Trophoblast cell (in vitro differentiated cells and primary cell): Measurements from ENCODE around the gene ILRUN.

Source experiments
- DNase-seq, 2 donors: peaks; one replicate each; pipeline ENCODE4 v3.0.0-alpha.2; 2016
- H2AFZ ChIP-seq: 2 replicates; pipeline ENCODE4 v1.6.1; 2013; ENCODE audit warnings: low read length, moderate library complexity, mild to moderate bottlenecking; ENCODE audit not compliant: insufficient read depth, poor library complexity
- H2AK5ac ChIP-seq: 2 replicates; pipeline ENCODE4 v1.6.1; 2013; ENCODE audit warnings: mild to moderate bottlenecking, low read length
- H2BK120ac ChIP-seq: 2 replicates; pipeline ENCODE4 v1.6.1; 2013; ENCODE audit warnings: low read length, mild to moderate bottlenecking, moderate library complexity; ENCODE audit not compliant: insufficient read depth, poor library complexity
- H2BK12ac ChIP-seq: 2 replicates; pipeline ENCODE4 v1.6.1; 2013; ENCODE audit warnings: mild to moderate bottlenecking, low read length, moderate library complexity
- H2BK5ac ChIP-seq: 2 replicates; pipeline ENCODE4 v1.6.1; 2013; ENCODE audit warnings: low read length, low read depth, moderate library complexity, mild to moderate bottlenecking; ENCODE audit not compliant: poor library complexity
- H3K14ac ChIP-seq: 2 replicates; pipeline ENCODE4 v1.6.1; 2013; ENCODE audit warnings: mild to moderate bottlenecking, low read length
- H3K18ac ChIP-seq: 2 replicates; pipeline ENCODE4 v1.6.1; 2013; ENCODE audit warnings: mild to moderate bottlenecking, low read length
- H3K23ac ChIP-seq: 2 replicates; pipeline ENCODE4 v1.6.1; 2013; ENCODE audit warnings: low read length
- H3K27ac ChIP-seq: 2 replicates; pipeline ENCODE4 v1.5.1; 2013; ENCODE audit warnings: low read depth, mild to moderate bottlenecking, inconsistent platforms, low read length, moderate library complexity
- H3K27me3 ChIP-seq: 2 replicates; pipeline ENCODE4 v1.6.1; 2013; ENCODE audit warnings: inconsistent platforms, mild to moderate bottlenecking, low read length, moderate library complexity; ENCODE audit not compliant: insufficient read depth
- H3K36me3 ChIP-seq, 2 experiments: 1 replicate in 1 of 2; 2 replicates in 1 of 2; pipeline ENCODE4 v1.6.1; 2013; ENCODE audit warnings: low read length in 2 of 2, mild to moderate bottlenecking in 2 of 2, moderate library complexity in 1 of 2; ENCODE audit not compliant: insufficient read depth in 2 of 2, control insufficient read depth in 1 of 2
- H3K4ac ChIP-seq: 2 replicates; pipeline ENCODE4 v1.6.1; 2013; ENCODE audit warnings: low read depth, mild to moderate bottlenecking, low read length, moderate library complexity
- H3K4me1 ChIP-seq, 2 experiments: 1 replicate in 1 of 2; 2 replicates in 1 of 2; pipeline ENCODE4 v1.6.1; 2013; ENCODE audit warnings: low read length in 2 of 2, mild to moderate bottlenecking in 2 of 2, moderate library complexity in 1 of 2; ENCODE audit not compliant: insufficient read depth in 2 of 2, control insufficient read depth in 1 of 2
- H3K4me2 ChIP-seq: 2 replicates; pipeline ENCODE4 v1.6.1; 2013; ENCODE audit warnings: inconsistent platforms, mild to moderate bottlenecking, low read length, moderate library complexity
- H3K4me3 ChIP-seq: 2 replicates; pipeline ENCODE4 v1.5.1; 2013; ENCODE audit warnings: mild to moderate bottlenecking, low read depth, low read length, inconsistent platforms
- H3K79me1 ChIP-seq: one replicate; pipeline ENCODE4 v1.6.1; 2013; ENCODE audit warnings: low read length
- H3K79me2 ChIP-seq: 2 replicates; pipeline ENCODE4 v1.6.1; 2013; ENCODE audit warnings: low read length, mild to moderate bottlenecking; ENCODE audit not compliant: control insufficient read depth, insufficient read depth, poor library complexity
- H3K9ac ChIP-seq: 2 replicates; pipeline ENCODE4 v1.6.1; 2013; ENCODE audit warnings: mild to moderate bottlenecking, low read length
- H3K9me3 ChIP-seq: 2 replicates; pipeline ENCODE4 v1.6.1; 2013; ENCODE audit warnings: low read depth, mild to moderate bottlenecking, control low read depth, inconsistent platforms, low read length; ENCODE audit not compliant: insufficient read depth
- H4K12ac ChIP-seq: 2 replicates; pipeline ENCODE4 v1.6.1; 2013; ENCODE audit warnings: low read depth, mild to moderate bottlenecking, low read length, moderate library complexity
- H4K8ac ChIP-seq: 2 replicates; pipeline ENCODE4 v1.6.1; 2013; ENCODE audit warnings: low read depth, mild to moderate bottlenecking, low read length, moderate library complexity
- H4K91ac ChIP-seq: one replicate; pipeline ENCODE4 v1.6.1; 2013; ENCODE audit warnings: low read depth, mild to moderate bottlenecking, low read length, moderate library complexity
- WGBS: extraction: QIAGEN DNeasy Blood & Tissue Kit; methylation state at CpG from one replicate; pipeline ENCODE4 v1.1.7; 2013; ENCODE audit warnings: missing lambda C conversion rate; ENCODE audit not compliant: insufficient read length, insufficient coverage; ENCODE audit errors: extremely low coverage; 5-methylcytosine and 5-hydroxymethylcytosine counted together

The ILRUN gene

GRCh38 chr6:34667481-34668238 lies 28.9 kb downstream of the ILRUN start:
- Histone ChIP-seq H2AFZ (no peak overlapping the region), H3K79me1 (no peaks in the 10 kb centered on the region)

DNA sequence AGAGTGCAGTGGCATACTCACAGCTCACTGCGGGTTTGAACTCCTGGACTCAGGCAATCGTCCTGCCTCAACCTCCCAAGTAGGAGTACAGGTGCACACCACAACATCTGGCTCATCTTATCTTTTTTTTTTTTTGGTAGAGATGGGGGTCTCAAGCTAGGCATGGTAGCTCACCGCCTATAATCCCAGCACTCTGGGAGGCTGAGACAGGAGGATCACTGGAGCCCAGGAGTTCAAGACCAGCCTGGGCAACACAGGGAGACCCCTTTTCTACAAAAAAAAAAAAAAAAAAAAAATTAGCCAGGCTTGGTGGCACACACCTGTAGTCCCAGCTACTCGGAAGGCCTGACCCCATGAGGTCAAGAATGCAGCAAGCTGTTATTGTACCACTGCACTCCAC lies 31.5 kb downstream of the ILRUN start:
- Histone ChIP-seq H3K79me1 (no peaks in the 10 kb centered on the region), H3K79me2 (peaks cover 2% of the 10 kb centered on the region), H3K14ac (no peak overlapping the region), H3K23ac (no peak overlapping the region), H4K12ac (no peak overlapping the region), H2AK5ac (no peak overlapping the region), H3K27me3 (no peaks in the 10 kb centered on the region), H3K4me1 (peaks cover 0 to 8% of the 10 kb centered on the region in 2 experiments), H3K4me3 (no peak overlapping the region), H3K4me2 (no peak overlapping the region), H4K91ac (no peak overlapping the region), H2BK12ac (no peak overlapping the region), H4K8ac (no peak overlapping the region), H3K4ac (peak overlapping the region; percentile 48), H3K36me3 (no peaks in the 10 kb centered on the region), H3K9ac (no peak overlapping the region), H3K18ac (no peak overlapping the region), H2BK120ac (no peak overlapping the region), H2BK5ac (no peak overlapping the region), H2AFZ (no peak overlapping the region), H3K9me3 (no peaks in the 10 kb centered on the region), H3K27ac (no peak overlapping the region)
- peak in 1 of 2 donors; percentile 5 for DNase-seq
- WGBS = no CpG with 5 or more reads among the region's 4 CpGs

More at GRCh38 chr6:34667481-34668238, 28.9 kb downstream of the ILRUN start:
- Histone ChIP-seq H4K91ac (no peak overlapping the region), H4K8ac (no peak overlapping the region), H3K14ac (no peak overlapping the region), H3K18ac (no peak overlapping the region), H4K12ac (no peak overlapping the region), H2BK5ac (no peak overlapping the region), H3K4me1 (peaks cover 0 to 8% of the 10 kb centered on the region in 2 experiments), H3K79me2 (peaks cover 1% of the 10 kb centered on the region), H3K27me3 (no peaks in the 10 kb centered on the region), H3K36me3 (peaks cover 0 to 2% of the 10 kb centered on the region in 2 experiments), H3K4me3 (no peak overlapping the region), H3K9me3 (no peaks in the 10 kb centered on the region), H3K23ac (no peak overlapping the region), H2AK5ac (no peak overlapping the region), H2BK120ac (no peak overlapping the region), H3K4ac (no peak overlapping the region), H3K9ac (no peak overlapping the region), H2BK12ac (no peak overlapping the region), H3K27ac (no peak overlapping the region), H3K4me2 (no peak overlapping the region)
- no peak for DNase-seq
- no CpG with 5 or more reads among the region's 4 CpGs for WGBS

- H3K36me3 ChIP-seq = no peaks in the 10 kb centered on the region
- H3K18ac ChIP-seq = no peak overlapping the region
- no peak overlapping the region for H4K12ac ChIP-seq
- H3K23ac ChIP-seq = no peak overlapping the region
- H3K4me1 ChIP-seq = peaks cover 0 to 8% of the 10 kb centered on the region in 2 experiments
- no peak overlapping the region for H3K9ac ChIP-seq
- H2BK5ac ChIP-seq = no peak overlapping the region
- peak overlapping the region; percentile 43 for H4K91ac ChIP-seq
- no peaks in the 10 kb centered on the region for H3K27me3 ChIP-seq
- no peak overlapping the region for H2BK12ac ChIP-seq
- no CpG with 5 or more reads among the region's 4 CpGs for WGBS
- peak in 1 of 2 donors; percentile 82 for DNase-seq
- H2AK5ac ChIP-seq = no peak overlapping the region
- no peak overlapping the region for H3K4me2 ChIP-seq
- no peak overlapping the region for H3K4ac ChIP-seq
- no peak overlapping the region for H3K27ac ChIP-seq
- no peak overlapping the region for H4K8ac ChIP-seq
- peak overlapping the region; percentile 55 for H2BK120ac ChIP-seq
- H3K9me3 ChIP-seq = no peaks in the 10 kb centered on the region
- H3K79me2 ChIP-seq = peaks cover 4% of the 10 kb centered on the region
- no peak overlapping the region for H2AFZ ChIP-seq
- H3K4me3 ChIP-seq = no peak overlapping the region
- H3K79me1 ChIP-seq = no peaks in the 10 kb centered on the region
- no peak overlapping the region for H3K14ac ChIP-seq
Measured at GRCh38 chr6:34664256-34664971, 32.2 kb downstream of the ILRUN start.

GRCh38 chr6:34663831-34664255 lies 32.7 kb downstream of the ILRUN start:
- Histone ChIP-seq H4K12ac (no peak overlapping the region), H3K4me1 (peaks cover 0 to 8% of the 10 kb centered on the region in 2 experiments), H3K14ac (no peak overlapping the region), H2BK5ac (no peak overlapping the region), H3K27ac (no peak overlapping the region), H2BK120ac (no peak overlapping the region), H2BK12ac (no peak overlapping the region), H3K36me3 (no peaks in the 10 kb centered on the region), H3K4me2 (no peak overlapping the region), H3K9ac (no peak overlapping the region), H3K9me3 (no peaks in the 10 kb centered on the region), H3K18ac (no peak overlapping the region), H2AK5ac (no peak overlapping the region), H2AFZ (no peak overlapping the region), H3K23ac (no peak overlapping the region), H3K79me1 (no peaks in the 10 kb centered on the region), H4K91ac (no peak overlapping the region), H3K79me2 (peaks cover 2% of the 10 kb centered on the region), H3K27me3 (no peaks in the 10 kb centered on the region), H3K4ac (no peak overlapping the region), H3K4me3 (no peak overlapping the region), H4K8ac (no peak overlapping the region)
- no CpG with 5 or more reads among the region's 5 CpGs for WGBS
- peak in 1 of 2 donors; percentile 29 for DNase-seq
